Testis (tissue), 3 donors: ENCODE data around the gene METTL26. TPM values are rescaled to one million over a fixed set of nuclear protein-coding genes. Genes with fewer than 3 reads are reported as not detected.

ENCODE experiments used
- DNase-seq: peaks from one replicate; pipeline ENCODE4 v3.0.0-alpha.2; 2019
- H3K27ac ChIP-seq, 2 donors: fragments of 200-600 bp; sonication (generic); one replicate each; pipeline ENCODE4 v1.5.1; 2019
- H3K27me3 ChIP-seq: fragments of 200-600 bp; sonication (generic); one replicate; pipeline ENCODE4 v1.5.1; 2019
- H3K36me3 ChIP-seq: fragments of 200-600 bp; sonication (generic); one replicate; pipeline ENCODE4 v1.5.1; 2017; ENCODE audit warnings: low read depth; ENCODE audit errors: missing control alignments
- H3K4me1 ChIP-seq: fragments of 200-600 bp; sonication (generic); one replicate; pipeline ENCODE4 v1.5.1; 2019
- H3K4me3 ChIP-seq, 2 donors: fragments of 200-600 bp; sonication (generic); one replicate each; pipeline ENCODE4 v1.5.1; 2017 to 2019
- H3K9me3 ChIP-seq: fragments of 200-600 bp; sonication (generic); one replicate; pipeline ENCODE4 v1.5.1; 2017
- POLR2A ChIP-seq: fragments of 450-650 bp; IDR thresholded peaks from one replicate; pipeline ENCODE4 v1.6.1; 2017; ENCODE audit warnings: antibody characterized with exemption, mild to moderate bottlenecking, moderate library complexity
- WGBS, 2 donors: methylation state at CpG; one replicate each; pipeline ENCODE4 v1.1.5; 2018; 5-methylcytosine and 5-hydroxymethylcytosine counted together
- intact Hi-C: fragments of 100-400 bp; cut with DNase I; formaldehyde crosslinking; loops from one replicate; pipeline ENCODE4 v1.15.1; 2023; ENCODE audit warnings: low total_unique reads
- polyA plus RNA-seq: library from polyadenylated mRNA; stranded (reverse); fragments of 350-450 nt; fragmentation: Illumina TruSeq; extraction: RNeasy Lipid Tissue Mini Kit (QIAGEN cat#74804); gene quantifications from one replicate; pipeline ENCODE4 v1.2.3, GENCODE V29; 2014; ENCODE audit warnings: low read depth, low replicate concordance; ENCODE audit not compliant: insufficient read depth
- total RNA-seq, 2 donors: library from RNA; depleted of rRNA; stranded (reverse); fragments of >200 nt; gene quantifications; one replicate each; pipeline ENCODE4 v1.2.3, GENCODE V29; 2016
- TF ChIP-seq, protein P1 (sequence below), 3 experiments: fragments of 450-650 bp in 2 of 3; fragments of 200-600 bp in 1 of 3; sonication (generic) in 1 of 3; IDR thresholded peaks; one replicate each; pipeline ENCODE4 v1.5.1; 2016 to 2019; ENCODE audit warnings: antibody characterized with exemption in 3 of 3, mild to moderate bottlenecking in 2 of 3, moderate library complexity in 1 of 3

Gene METTL26
- total and polyA plus RNA-seq, 3 donors from 2014 or later, result 72.1 to 185 (median 161) TPM

DNA sequence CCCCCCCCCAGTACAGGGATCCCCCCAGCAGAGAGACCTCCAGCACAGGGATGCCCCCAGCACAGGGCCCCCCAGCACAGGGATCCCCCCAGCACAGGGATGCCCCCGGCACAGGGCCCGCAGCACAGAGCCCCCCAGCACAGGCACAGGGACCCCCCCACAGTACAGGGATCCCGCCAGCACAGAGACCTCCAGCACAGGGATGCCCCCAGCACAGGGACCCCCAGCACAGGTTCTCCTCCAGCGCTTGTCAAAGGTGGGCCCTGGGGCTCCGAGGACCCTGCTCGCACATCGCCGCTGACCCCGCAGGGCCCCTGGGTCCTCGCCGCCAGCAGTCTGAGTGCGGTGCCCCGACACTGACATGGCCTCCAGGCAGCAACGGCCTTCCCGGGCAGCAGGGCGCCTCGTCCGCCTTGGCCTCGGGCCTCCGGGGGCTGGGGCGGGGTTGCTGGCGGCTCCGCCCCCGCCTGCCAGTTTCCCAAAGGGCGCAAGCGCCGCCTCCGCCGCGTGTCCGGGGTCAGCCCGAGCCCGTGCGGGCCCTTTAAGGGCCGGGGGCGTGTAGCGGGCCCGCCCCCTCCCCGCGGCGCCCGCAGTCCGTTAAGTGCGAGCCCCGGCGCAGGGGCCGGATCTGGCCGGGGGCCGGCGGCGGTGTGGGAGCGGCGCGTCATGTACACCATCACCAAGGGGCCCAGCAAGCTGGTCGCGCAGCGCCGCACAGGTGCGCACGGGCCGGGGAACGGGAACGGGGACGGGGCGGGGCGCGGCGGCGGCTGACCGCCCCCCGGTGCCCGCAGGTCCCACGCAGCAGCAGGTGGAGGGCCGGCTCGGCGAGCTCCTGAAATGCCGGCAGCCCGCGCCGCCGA is 5.5 kb upstream of the METTL26 start, which contains the start of gene MCRIP2:
MCRIP2 (plus strand) TSS at position 503 of the 863 bp plus-strand sequence; CDS start at position 667, 164 bp downstream.
- Histone ChIP-seq H3K36me3 (no peaks in the 10 kb centered on the region), H3K27ac (peak within 1 kb of the TSS; percentile 88 to 89), H3K9me3 (no peaks in the 10 kb centered on the region), H3K4me1 (peaks cover 21% of the 10 kb centered on the region), H3K4me3 (peak within 1 kb of the TSS; percentile 72 to 74), H3K27me3 (no peaks in the 10 kb centered on the region)
- no peak for TF ChIP-seq POLR2A
- TF ChIP-seq, protein P1, sequence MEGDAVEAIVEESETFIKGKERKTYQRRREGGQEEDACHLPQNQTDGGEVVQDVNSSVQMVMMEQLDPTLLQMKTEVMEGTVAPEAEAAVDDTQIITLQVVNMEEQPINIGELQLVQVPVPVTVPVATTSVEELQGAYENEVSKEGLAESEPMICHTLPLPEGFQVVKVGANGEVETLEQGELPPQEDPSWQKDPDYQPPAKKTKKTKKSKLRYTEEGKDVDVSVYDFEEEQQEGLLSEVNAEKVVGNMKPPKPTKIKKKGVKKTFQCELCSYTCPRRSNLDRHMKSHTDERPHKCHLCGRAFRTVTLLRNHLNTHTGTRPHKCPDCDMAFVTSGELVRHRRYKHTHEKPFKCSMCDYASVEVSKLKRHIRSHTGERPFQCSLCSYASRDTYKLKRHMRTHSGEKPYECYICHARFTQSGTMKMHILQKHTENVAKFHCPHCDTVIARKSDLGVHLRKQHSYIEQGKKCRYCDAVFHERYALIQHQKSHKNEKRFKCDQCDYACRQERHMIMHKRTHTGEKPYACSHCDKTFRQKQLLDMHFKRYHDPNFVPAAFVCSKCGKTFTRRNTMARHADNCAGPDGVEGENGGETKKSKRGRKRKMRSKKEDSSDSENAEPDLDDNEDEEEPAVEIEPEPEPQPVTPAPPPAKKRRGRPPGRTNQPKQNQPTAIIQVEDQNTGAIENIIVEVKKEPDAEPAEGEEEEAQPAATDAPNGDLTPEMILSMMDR (IDR thresholded peaks at IDR 0.05), result peak in 1 of 3 experiments; percentile 1
- intact Hi-C loops, result no loop called here
- 1% methylated on average over 36 of the region's 81 CpGs; no CpG with 5 or more reads in 1 of the 2 donors for WGBS, 2 donors
- peak; percentile 88 for DNase-seq

DNA sequence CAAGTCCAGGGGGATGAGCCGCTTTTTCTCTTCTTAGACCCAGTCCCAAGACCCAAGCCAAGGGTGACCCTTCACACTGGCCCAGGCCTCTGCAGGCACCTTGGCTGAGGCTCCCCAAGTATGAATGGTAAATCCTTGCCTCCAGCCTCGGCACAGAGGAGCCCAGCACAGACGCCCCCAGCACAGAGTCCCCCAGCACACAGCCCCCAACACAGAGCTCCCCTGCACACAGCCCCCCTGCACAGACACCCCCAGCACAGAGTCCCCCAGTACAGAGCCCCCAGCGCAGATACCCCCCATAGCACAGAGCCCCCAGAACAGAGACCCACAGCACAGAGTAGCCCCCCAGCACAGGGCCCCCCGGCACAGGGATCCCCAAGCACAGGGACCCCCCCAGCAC is 4.5 kb upstream of the METTL26 start:
- no peak for TF ChIP-seq POLR2A
- TF ChIP-seq, protein P1 (IDR thresholded peaks at IDR 0.05), result no peak
- no peak for DNase-seq
- intact Hi-C loops, result no loop called here
- WGBS, 2 donors, result 40 to 83% methylated on average over 1 to 5 of the region's 5 CpGs
- H3K27me3 ChIP-seq, result no peaks in the 10 kb centered on the region
- H3K36me3 ChIP-seq, result no peaks in the 10 kb centered on the region
- no peak overlapping the region for H3K27ac ChIP-seq
- H3K4me1 ChIP-seq, result peaks cover 24% of the 10 kb centered on the region
- no peak overlapping the region for H3K4me3 ChIP-seq
- H3K9me3 ChIP-seq, result no peaks in the 10 kb centered on the region

DNA sequence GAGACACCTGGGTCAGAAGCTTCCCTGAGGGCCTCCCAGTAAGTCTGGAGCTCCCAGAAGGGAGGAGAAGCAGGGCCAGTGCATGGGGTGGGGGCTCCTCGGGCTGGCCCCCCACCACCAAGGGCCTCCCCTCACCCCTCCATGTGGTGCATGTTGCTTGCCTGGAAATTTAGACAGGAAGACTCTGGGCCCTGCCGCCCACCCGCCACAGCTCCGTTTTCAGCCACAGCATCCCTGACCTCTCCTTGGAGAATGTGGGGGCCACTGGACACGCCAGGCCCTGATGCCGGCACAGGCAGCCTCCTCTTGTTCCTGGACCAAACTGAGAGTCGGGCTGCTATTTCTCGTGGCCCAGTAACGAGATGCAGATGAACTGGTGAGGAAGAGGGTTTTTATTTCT is 2.7 kb upstream of the METTL26 start:
- Histone ChIP-seq H3K4me1 (peaks cover 28% of the 10 kb centered on the region), H3K9me3 (no peaks in the 10 kb centered on the region), H3K27me3 (no peaks in the 10 kb centered on the region), H3K4me3 (no peak overlapping the region), H3K36me3 (no peaks in the 10 kb centered on the region), H3K27ac (no peak overlapping the region)
- intact Hi-C loops, result loop anchor here (10.0 kb wide), 1 partner anchor 54 kb away; no protein-coding TSS in a partner anchor
- no peak for TF ChIP-seq POLR2A
- TF ChIP-seq, protein P1 (IDR thresholded peaks at IDR 0.05), result no peak
- WGBS, 2 donors, result 42 to 64% methylated on average over 6 to 9 of the region's 9 CpGs
- DNase-seq, result no peak

DNA sequence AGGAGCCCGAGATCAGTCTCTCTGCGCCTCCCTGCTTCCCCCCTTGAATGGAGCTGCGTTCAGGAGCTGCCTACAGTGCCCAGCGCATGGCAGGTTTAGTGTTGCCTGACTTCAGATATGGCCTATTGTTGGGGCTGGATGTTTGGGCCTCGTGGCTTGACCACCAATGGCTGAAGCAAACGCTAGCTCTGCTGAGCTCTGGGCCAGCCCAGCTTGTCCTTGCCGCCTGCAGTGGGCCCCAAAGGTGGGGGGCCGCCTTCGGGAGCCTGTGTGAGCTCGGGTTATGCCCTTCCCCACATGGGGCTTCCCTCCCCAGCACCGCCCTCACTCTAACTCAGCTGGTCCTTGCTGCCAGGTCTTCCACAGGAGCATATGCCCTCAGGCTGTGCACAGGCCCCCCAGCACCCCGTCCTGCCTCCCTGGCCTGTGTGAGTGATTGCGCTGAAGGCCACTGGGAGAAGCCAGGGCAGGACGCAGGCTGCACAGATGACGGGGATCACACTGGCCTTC is 2.0 kb upstream of the METTL26 start:
- H3K9me3 ChIP-seq, result no peaks in the 10 kb centered on the region
- WGBS, 2 donors, result 63% methylated on average over 15 of the region's 15 CpGs; no CpG with 5 or more reads in 1 of the 2 donors
- no peak for DNase-seq
- TF ChIP-seq POLR2A, result no peak
- TF ChIP-seq, protein P1 (IDR thresholded peaks at IDR 0.05), result no peak
- H3K4me1 ChIP-seq, result peaks cover 27% of the 10 kb centered on the region
- no peaks in the 10 kb centered on the region for H3K27me3 ChIP-seq
- H3K36me3 ChIP-seq, result no peaks in the 10 kb centered on the region
- intact Hi-C loops, result loop anchor here (10.0 kb wide), 1 partner anchor 53 kb away; no protein-coding TSS in a partner anchor
- no peak overlapping the region for H3K4me3 ChIP-seq
- H3K27ac ChIP-seq, result peak overlapping the region; percentile 59 to 97
